ENCODE measurements around the gene DNAH8. TPM values are rescaled to one million over a fixed set of nuclear protein-coding genes. Genes with fewer than 3 reads are reported as not detected.

Gene DNAH8
- total and polyA plus RNA-seq, 4 donors = 0.01 to 0.37 (median 0.11) TPM

DNA sequence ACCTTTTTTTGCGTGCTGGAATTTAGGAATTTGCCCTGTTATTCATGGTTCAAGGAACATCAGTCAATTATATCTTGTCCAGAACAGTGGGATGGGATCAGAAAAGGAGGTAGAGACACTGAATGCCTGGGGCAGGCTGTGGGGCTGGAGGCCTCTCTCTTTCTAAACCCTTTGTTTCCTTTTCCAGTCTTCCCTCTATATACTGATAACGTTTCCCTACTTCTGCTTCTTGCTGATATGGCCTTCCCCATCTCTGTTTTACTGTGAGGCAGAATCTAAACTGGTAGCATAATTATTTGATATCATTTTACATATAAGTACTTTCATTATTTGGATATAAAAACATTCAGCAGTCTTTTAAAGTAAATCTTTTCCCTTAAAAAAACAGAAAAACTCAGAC, 67.5 kb downstream of the DNAH8 start:
- DNase-seq (no peak), ATAC-seq (ENCODE audit: insufficient read depth, low FRiP score) (no peak)
- H3K9me3 ChIP-seq (ENCODE audit: control insufficient read depth in 4 of 4, insufficient read depth in 3 of 4, low read length in 3 of 4) = no peaks in the 10 kb centered on the region
- H3K27ac ChIP-seq (ENCODE audit: low read depth in 1 of 2, low read length in 1 of 2) = no peak overlapping the region
- no peak overlapping the region for H3K9ac ChIP-seq (ENCODE audit: insufficient read depth in 1 of 2, low read length in 2 of 2)
- no peaks in the 10 kb centered on the region for H3K36me3 ChIP-seq (ENCODE audit: control insufficient read depth in 4 of 4, insufficient read depth in 4 of 4, low read length in 4 of 4)
- H3K27me3 ChIP-seq (ENCODE audit: control insufficient read depth in 3 of 3, insufficient read depth in 3 of 3, low read length in 2 of 3) = peaks cover 0 to 2% (median 0%) of the 10 kb centered on the region in 3 donors
- 56 to 72% methylated on average over 2 of the region's 2 CpGs for WGBS, 2 donors
- no peaks in the 10 kb centered on the region for H3K4me1 ChIP-seq (ENCODE audit: control insufficient read depth in 5 of 5, insufficient read depth in 5 of 5, low read length in 5 of 5)
- H3K4me3 ChIP-seq = no peak overlapping the region
- TF ChIP-seq, protein P1, sequence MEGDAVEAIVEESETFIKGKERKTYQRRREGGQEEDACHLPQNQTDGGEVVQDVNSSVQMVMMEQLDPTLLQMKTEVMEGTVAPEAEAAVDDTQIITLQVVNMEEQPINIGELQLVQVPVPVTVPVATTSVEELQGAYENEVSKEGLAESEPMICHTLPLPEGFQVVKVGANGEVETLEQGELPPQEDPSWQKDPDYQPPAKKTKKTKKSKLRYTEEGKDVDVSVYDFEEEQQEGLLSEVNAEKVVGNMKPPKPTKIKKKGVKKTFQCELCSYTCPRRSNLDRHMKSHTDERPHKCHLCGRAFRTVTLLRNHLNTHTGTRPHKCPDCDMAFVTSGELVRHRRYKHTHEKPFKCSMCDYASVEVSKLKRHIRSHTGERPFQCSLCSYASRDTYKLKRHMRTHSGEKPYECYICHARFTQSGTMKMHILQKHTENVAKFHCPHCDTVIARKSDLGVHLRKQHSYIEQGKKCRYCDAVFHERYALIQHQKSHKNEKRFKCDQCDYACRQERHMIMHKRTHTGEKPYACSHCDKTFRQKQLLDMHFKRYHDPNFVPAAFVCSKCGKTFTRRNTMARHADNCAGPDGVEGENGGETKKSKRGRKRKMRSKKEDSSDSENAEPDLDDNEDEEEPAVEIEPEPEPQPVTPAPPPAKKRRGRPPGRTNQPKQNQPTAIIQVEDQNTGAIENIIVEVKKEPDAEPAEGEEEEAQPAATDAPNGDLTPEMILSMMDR (IDR thresholded peaks at IDR 0.05; ENCODE audit: control extremely low read depth, extremely low read depth) = no peak

DNA sequence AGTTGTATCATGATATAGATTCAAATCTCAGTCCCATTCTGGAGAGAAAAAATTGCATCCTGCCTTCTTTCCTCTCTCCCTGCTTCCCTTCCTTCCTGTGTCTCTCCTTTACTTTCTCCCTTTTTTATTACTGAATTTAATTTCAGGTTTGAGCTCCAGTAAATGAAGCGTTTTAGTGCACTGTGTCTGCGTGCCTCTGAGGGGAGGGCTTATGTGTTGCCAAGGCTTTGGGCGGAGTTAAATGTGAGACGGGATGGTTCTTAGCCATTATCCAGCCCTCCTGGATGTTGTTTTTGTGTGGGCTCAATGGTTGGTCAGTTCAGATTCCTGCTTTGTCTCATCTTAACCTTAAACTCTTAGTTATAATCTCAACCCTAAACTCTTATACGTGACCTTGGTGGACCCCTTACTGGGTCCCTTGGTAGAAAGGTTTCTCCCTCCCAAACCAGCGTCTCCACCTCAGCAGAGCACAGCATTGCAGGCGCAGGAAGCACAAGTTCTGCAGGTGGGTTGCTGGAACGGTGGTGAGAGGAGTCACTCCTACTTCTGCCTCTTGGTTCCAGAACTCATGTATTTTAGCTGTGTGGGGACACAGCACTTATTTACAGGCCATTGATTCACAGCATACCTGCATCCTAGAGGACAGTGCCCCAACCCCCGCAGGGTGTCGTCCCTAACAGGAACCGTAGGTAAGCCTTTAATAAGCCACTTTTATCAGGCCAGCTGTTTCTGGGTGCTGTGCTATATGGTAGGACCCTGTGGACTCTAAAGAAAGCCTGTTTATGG, 68.5 kb downstream of the DNAH8 start:
- no peak overlapping the region for H3K4me3 ChIP-seq
- no peak overlapping the region for H3K27ac ChIP-seq (ENCODE audit: low read depth in 1 of 2, low read length in 1 of 2)
- WGBS, 2 donors = 78 to 82% methylated on average over 11 of the region's 11 CpGs
- no peaks in the 10 kb centered on the region for H3K4me1 ChIP-seq (ENCODE audit: control insufficient read depth in 5 of 5, insufficient read depth in 5 of 5, low read length in 5 of 5)
- no peak for DNase-seq
- TF ChIP-seq, protein P1 (IDR thresholded peaks at IDR 0.05; ENCODE audit: control extremely low read depth, extremely low read depth) = no peak
- H3K27me3 ChIP-seq (ENCODE audit: control insufficient read depth in 3 of 3, insufficient read depth in 3 of 3, low read length in 2 of 3) = peaks cover 0 to 2% (median 0%) of the 10 kb centered on the region in 3 donors
- H3K9ac ChIP-seq (ENCODE audit: insufficient read depth in 1 of 2, low read length in 2 of 2) = no peak overlapping the region
- no peaks in the 10 kb centered on the region for H3K9me3 ChIP-seq (ENCODE audit: control insufficient read depth in 4 of 4, insufficient read depth in 3 of 4, low read length in 3 of 4)
- H3K36me3 ChIP-seq (ENCODE audit: control insufficient read depth in 4 of 4, insufficient read depth in 4 of 4, low read length in 4 of 4) = no peaks in the 10 kb centered on the region
- no peak for ATAC-seq (ENCODE audit: insufficient read depth, low FRiP score)

DNA sequence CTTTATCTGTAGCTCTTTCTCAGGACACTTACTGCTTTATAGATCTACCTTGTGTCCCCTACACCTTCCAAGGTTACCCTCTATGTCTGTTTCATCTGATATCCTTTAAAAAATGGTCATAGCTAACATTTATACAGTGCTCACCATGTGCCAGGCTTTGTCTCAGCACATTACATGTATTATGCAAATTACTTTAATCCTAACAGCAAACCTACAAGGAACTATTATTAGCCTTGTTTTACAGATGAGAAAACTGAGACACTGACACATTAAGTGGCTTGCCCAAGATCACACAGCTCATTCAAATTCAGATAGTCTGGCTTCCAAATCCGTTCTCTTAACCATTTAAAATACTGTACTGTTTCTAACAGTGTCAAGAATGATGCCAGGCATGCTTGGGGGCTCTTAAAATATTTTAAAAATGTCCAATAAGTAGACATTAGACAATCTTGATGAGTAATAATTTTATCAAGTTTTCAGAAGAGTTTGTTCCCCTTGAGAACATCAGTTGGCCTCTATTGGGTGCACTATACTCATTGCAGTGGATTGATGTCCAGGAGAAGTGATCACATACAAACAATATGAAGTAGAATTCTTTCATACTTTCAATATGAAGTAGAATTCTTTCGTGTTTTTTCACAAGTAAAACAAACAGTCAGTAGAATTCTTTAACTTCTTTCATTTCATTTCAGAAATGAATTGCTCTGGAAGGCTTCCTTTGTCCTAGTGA, 69.6 kb downstream of the DNAH8 start:
- Histone ChIP-seq H3K4me3 (no peak overlapping the region), H3K9me3 (ENCODE audit: control insufficient read depth in 4 of 4, insufficient read depth in 3 of 4, low read length in 3 of 4) (no peaks in the 10 kb centered on the region), H3K36me3 (ENCODE audit: control insufficient read depth in 4 of 4, insufficient read depth in 4 of 4, low read length in 4 of 4) (no peaks in the 10 kb centered on the region), H3K4me1 (ENCODE audit: control insufficient read depth in 5 of 5, insufficient read depth in 5 of 5, low read length in 5 of 5) (no peaks in the 10 kb centered on the region), H3K9ac (ENCODE audit: insufficient read depth in 1 of 2, low read length in 2 of 2) (no peak overlapping the region), H3K27ac (ENCODE audit: low read depth in 1 of 2, low read length in 1 of 2) (no peak overlapping the region), H3K27me3 (ENCODE audit: control insufficient read depth in 3 of 3, insufficient read depth in 3 of 3, low read length in 2 of 3) (peaks cover 0 to 2% (median 0%) of the 10 kb centered on the region in 3 donors)
- DNase-seq (no peak), ATAC-seq (ENCODE audit: insufficient read depth, low FRiP score) (no peak)
- TF ChIP-seq, protein P1 (IDR thresholded peaks at IDR 0.05; ENCODE audit: control extremely low read depth, extremely low read depth) = no peak
- 61 to 72% methylated on average over 2 of the region's 2 CpGs for WGBS, 2 donors
